Natural killer cell (primary cell): Measurements from ENCODE around the gene DRC7. TPM values are rescaled to one million over a fixed set of nuclear protein-coding genes. Genes with fewer than 3 reads are reported as not detected.

ENCODE experiments used
- ATAC-seq, 3 donors: fragments of 150-1000 bp in 2 of 3; fragments of 200-7000 bp in 1 of 3; cut with Tn5 transposase; 1 replicate in 1 of 3; 2 replicates in 2 of 3; pipeline ENCODE4 v1.10.0; 2021; ENCODE audit warnings: mild to moderate bottlenecking in 2 of 3, moderate library complexity in 2 of 3
- DNase-seq, 2 donors: peaks; one replicate each; pipeline versions ENCODE4 v3.0.0 to v3.0.0-alpha.2; 2013 to 2021; ENCODE audit warnings: mixed read lengths in 1 of 2
- H3K27ac ChIP-seq: one replicate; pipeline ENCODE4 v1.5.1; 2013; ENCODE audit warnings: mild to moderate bottlenecking, low read length
- H3K27me3 ChIP-seq: one replicate; pipeline ENCODE4 v1.6.1; 2013; ENCODE audit warnings: low read length; ENCODE audit not compliant: control insufficient read depth, insufficient read depth
- H3K36me3 ChIP-seq: one replicate; pipeline ENCODE4 v1.6.1; 2013; ENCODE audit warnings: low read length; ENCODE audit not compliant: control insufficient read depth, insufficient read depth
- H3K4me1 ChIP-seq: one replicate; pipeline ENCODE4 v1.6.1; 2013; ENCODE audit warnings: low read length; ENCODE audit not compliant: control insufficient read depth, insufficient read depth
- H3K4me3 ChIP-seq: one replicate; pipeline ENCODE4 v1.5.1; 2013; ENCODE audit warnings: low read length
- H3K9me3 ChIP-seq: one replicate; pipeline ENCODE4 v1.6.1; 2013; ENCODE audit warnings: low read length; ENCODE audit not compliant: control insufficient read depth, insufficient read depth
- H3K27ac Mint-ChIP-seq, 2 donors: one replicate each; pipeline ENCODE4 v1.8.0; 2022; ENCODE audit warnings: mild to moderate bottlenecking in 2 of 2, mixed read lengths in 2 of 2, moderate library complexity in 1 of 2
- H3K27me3 Mint-ChIP-seq, 2 donors: one replicate each; pipeline ENCODE4 v1.8.0; 2022; ENCODE audit warnings: low read depth in 2 of 2, mixed read lengths in 2 of 2
- H3K36me3 Mint-ChIP-seq: one replicate; pipeline ENCODE4 v1.8.0; 2022; ENCODE audit warnings: mixed read lengths
- H3K4me1 Mint-ChIP-seq, 2 donors: one replicate each; pipeline ENCODE4 v1.8.0; 2022; ENCODE audit warnings: mixed read lengths in 2 of 2
- H3K4me3 Mint-ChIP-seq: one replicate; pipeline ENCODE4 v1.8.0; 2022; ENCODE audit warnings: mild to moderate bottlenecking, moderate library complexity, mixed read lengths
- H3K9me3 Mint-ChIP-seq, 2 donors: one replicate each; pipeline ENCODE4 v1.8.0; 2022; ENCODE audit warnings: mixed read lengths in 2 of 2
- WGBS: methylation state at CpG from one replicate; pipeline ENCODE4 v1.1.7; 2013; ENCODE audit warnings: missing lambda C conversion rate; ENCODE audit not compliant: insufficient coverage; 5-methylcytosine and 5-hydroxymethylcytosine counted together
- intact Hi-C: fragments of 100-400 bp; cut with micrococcal nuclease; formaldehyde crosslinking; loops from one replicate; pipeline ENCODE4 v1.14.2; 2022
- total RNA-seq, 4 donors: library from RNA; stranded (reverse); fragments of 120-200 nt in 1 of 4; gene quantifications; one replicate each; pipeline versions ENCODE4 v1.2.3 to v1.2.4, GENCODE V29; 2013 to 2022
- TF ChIP-seq, protein P1 (sequence below): fragments of 200-600 bp; IDR thresholded peaks from one replicate; pipeline ENCODE4 v1.8.0; 2022; ENCODE audit warnings: antibody characterized with exemption

Gene DRC7
- total RNA-seq, 3 donors from 2014 or later (not counting 1 experiment from before 2014, with no cell fraction given), result 0.33 TPM; not detected in 2

DNA sequence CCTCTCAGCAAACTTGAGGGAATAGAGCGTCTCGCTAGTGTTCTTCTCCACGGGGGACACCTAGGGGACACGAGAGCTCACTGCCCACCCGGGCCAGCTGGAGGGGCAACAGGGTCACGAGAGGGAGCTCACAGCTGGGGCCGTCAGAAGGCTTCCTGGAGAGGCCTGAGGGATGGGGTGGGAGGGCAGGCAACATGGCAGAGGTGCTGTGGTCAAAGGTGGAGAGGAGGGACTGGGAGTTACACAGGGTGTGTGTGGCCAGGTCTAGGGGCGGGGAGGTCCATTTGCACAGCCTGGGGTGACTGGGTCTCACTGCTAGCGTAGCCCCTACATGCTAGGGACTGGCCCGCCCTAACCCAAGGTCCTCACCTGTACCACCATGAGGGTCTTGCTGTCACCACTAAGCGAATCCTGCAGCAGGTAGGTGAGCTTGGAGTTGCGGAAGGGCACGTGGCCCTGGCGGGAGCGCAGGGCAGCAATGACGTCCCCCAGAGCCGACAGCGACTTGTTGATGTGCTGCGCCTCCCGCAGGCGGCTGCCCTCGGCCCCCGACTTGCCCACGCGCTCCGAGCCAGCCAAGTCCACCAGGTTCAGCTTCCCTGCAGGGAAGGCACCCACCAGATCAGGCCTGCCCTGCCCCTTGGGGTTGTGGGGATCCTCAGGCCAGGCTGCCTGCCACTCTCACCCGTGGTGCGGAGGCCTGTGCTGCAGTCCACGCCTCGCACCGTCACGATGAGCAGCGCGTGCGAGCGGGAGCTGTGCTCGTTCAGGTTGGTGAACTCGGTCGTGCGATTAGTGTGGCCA lies 66.0 kb downstream of the DRC7 start:
- Mint-ChIP-seq H3K27me3 (no peaks in the 10 kb centered on the region), H3K4me3 (no peak overlapping the region), H3K27ac (peak overlapping the region in 1 of 2 donors; percentile 34), H3K9me3 (no peaks in the 10 kb centered on the region), H3K36me3 (no peaks in the 10 kb centered on the region), H3K4me1 (peaks cover 4 to 20% of the 10 kb centered on the region in 2 donors)
- ATAC-seq (no peak), DNase-seq (peak in 1 of 2 donors; percentile 14)
- TF ChIP-seq, protein P1, sequence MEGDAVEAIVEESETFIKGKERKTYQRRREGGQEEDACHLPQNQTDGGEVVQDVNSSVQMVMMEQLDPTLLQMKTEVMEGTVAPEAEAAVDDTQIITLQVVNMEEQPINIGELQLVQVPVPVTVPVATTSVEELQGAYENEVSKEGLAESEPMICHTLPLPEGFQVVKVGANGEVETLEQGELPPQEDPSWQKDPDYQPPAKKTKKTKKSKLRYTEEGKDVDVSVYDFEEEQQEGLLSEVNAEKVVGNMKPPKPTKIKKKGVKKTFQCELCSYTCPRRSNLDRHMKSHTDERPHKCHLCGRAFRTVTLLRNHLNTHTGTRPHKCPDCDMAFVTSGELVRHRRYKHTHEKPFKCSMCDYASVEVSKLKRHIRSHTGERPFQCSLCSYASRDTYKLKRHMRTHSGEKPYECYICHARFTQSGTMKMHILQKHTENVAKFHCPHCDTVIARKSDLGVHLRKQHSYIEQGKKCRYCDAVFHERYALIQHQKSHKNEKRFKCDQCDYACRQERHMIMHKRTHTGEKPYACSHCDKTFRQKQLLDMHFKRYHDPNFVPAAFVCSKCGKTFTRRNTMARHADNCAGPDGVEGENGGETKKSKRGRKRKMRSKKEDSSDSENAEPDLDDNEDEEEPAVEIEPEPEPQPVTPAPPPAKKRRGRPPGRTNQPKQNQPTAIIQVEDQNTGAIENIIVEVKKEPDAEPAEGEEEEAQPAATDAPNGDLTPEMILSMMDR, result no peak
- Histone ChIP-seq H3K27ac (no peak overlapping the region), H3K4me3 (no peak overlapping the region), H3K27me3 (no peaks in the 10 kb centered on the region), H3K9me3 (no peaks in the 10 kb centered on the region), H3K4me1 (peaks cover 26% of the 10 kb centered on the region), H3K36me3 (peaks cover 4% of the 10 kb centered on the region)
- WGBS, result 93% methylated on average over 40 of the region's 40 CpGs
- intact Hi-C loops, result no loop called here

DNA sequence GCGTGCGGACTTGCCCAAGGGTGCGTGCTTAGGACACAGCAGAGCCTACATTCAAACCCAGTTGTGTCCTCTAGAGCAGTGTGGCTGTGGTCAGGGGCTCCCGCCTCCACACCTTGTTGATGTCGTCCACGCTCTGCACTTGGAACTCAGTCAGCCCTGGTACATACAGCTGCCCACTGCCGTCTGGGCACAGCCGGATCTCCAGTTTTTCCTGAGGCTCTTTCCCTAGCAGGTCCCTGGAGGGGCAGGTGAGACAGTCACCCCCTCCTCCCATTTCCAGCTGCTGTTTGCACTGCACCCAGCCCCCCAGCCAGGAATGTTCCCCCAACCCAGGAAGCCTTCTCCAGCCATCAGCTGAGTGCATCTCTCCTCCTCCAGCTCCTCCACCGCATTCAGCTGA lies 66.7 kb downstream of the DRC7 start:
- Histone ChIP-seq H3K4me1 (peaks cover 26% of the 10 kb centered on the region), H3K4me3 (no peak overlapping the region), H3K27me3 (no peaks in the 10 kb centered on the region), H3K36me3 (no peaks in the 10 kb centered on the region), H3K27ac (no peak overlapping the region), H3K9me3 (no peaks in the 10 kb centered on the region)
- Mint-ChIP-seq H3K27ac (peak overlapping the region; percentile 8 to 43), H3K36me3 (no peaks in the 10 kb centered on the region), H3K9me3 (no peaks in the 10 kb centered on the region), H3K4me3 (no peak overlapping the region), H3K4me1 (peaks cover 4 to 14% of the 10 kb centered on the region in 2 donors), H3K27me3 (no peaks in the 10 kb centered on the region)
- no peak for ATAC-seq
- intact Hi-C loops, result no loop called here
- TF ChIP-seq, protein P1, result no peak
- 93% methylated on average over 9 of the region's 9 CpGs for WGBS
- no peak for DNase-seq

DNA sequence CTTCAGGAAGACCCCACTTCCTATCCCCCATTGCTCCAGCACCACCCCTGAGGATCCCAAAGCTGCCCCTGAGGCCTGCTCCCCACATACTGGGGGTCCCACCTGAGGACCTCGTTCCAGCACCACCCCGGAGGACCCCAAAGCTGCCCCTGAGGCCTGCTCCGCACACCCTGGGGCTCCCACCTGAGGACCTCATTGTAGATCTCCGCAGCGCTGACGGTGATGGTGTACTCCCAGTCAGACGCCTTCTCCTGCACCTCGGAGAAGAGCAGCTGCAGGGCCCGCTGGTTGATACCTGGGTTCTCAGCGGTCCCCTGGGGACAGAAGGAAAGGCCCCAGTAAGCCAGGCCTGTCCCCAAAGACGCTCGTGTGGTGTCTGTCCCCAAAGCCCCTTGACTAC lies 67.4 kb downstream of the DRC7 start:
- TF ChIP-seq, protein P1, result no peak
- Mint-ChIP-seq H3K9me3 (no peaks in the 10 kb centered on the region), H3K4me1 (peaks cover 4 to 13% of the 10 kb centered on the region in 2 donors), H3K36me3 (no peaks in the 10 kb centered on the region), H3K27me3 (no peaks in the 10 kb centered on the region), H3K27ac (peak overlapping the region; percentile 8 to 43), H3K4me3 (no peak overlapping the region)
- H3K36me3 ChIP-seq, result no peaks in the 10 kb centered on the region
- peaks cover 24% of the 10 kb centered on the region for H3K4me1 ChIP-seq
- H3K27ac ChIP-seq, result no peak overlapping the region
- ATAC-seq, result no peak
- no peaks in the 10 kb centered on the region for H3K27me3 ChIP-seq
- H3K9me3 ChIP-seq, result no peaks in the 10 kb centered on the region
- H3K4me3 ChIP-seq, result no peak overlapping the region
- intact Hi-C loops, result no loop called here
- WGBS, result 93% methylated on average over 12 of the region's 12 CpGs
- DNase-seq, result no peak
